Medulla oblongata (tissue), 1 donor: Measurements from ENCODE around the gene SPTA1.
"Not testable (repeated sequence)": the region's sequence is repeated elsewhere in the genome, so short reads cannot be mapped to it uniquely, and the experiment has no call there.

Experiments used
- DNase-seq: peaks from one replicate; pipeline ENCODE4 v3.0.0-alpha.2; 2015; ENCODE audit errors: extremely low spot score

The SPTA1 gene

DNA sequence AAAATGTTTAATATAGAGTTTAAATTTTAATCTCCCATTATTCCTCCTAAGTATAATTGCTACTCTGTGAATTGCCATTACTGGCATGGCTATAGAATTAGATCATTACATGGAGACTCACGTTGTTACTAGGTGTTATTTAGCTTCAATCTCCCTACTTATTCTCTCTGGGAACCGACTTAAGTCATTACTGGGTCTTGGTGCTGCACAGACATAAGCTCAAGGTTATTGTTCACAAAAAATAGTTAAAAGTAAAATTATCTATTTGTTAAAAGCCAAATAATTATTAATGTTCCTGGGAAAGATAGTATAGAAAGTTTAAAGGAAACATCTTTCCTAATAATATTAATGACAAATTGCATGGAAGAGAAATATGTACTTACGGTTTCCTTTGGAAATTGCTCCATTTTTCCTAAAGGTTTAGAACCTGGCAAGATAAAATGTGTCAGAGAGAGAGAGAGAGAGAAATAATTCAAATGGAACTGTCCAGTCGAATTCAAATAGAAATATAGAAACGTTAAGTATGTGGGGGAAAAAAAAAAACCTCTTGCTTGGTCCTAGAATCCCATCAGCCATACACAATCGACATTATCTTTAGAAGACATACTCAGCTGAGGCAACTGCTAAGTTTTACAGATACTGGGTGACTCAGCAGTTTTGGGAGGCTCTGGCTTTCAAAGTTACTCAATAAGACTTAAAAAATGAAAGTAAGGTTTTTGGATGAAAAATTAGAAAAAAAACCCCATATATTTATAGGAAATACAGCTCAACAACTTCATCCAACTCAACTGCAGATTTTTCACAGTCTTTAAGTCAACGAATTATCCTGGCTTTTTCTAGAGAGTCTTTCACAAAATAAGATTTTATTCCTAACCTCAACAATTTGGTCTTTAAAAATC is at the start of gene SPTA1:
Gene SPTA1, minus strand, starts transcription at position 605 of the 899 bp plus-strand sequence. Its CDS starts 198 bp downstream, at position 407.
- no peak for DNase-seq

GRCh38 chr1:158735848-158736247 is 49.3 kb upstream of the SPTA1 start:
- no peak for DNase-seq

DNA sequence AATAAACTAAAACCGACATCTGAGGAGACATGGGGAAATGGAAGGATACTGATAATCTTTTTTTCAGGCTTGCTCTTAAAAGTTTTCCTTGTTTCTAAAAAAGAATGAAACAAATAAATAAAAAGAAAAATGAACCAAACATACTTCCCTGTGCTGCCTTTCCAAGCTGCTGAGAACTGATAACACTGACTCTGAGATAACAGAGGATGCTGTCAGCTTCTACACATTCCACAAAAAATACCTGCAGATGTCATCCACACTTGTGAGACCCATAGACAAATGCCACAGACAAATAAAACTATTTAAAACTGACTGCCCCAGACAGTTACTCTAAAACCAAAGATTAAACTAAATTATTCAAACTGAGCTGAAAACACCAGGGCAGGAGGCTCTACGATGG is 46.0 kb upstream of the SPTA1 start:
- DNase-seq: no peak

DNA sequence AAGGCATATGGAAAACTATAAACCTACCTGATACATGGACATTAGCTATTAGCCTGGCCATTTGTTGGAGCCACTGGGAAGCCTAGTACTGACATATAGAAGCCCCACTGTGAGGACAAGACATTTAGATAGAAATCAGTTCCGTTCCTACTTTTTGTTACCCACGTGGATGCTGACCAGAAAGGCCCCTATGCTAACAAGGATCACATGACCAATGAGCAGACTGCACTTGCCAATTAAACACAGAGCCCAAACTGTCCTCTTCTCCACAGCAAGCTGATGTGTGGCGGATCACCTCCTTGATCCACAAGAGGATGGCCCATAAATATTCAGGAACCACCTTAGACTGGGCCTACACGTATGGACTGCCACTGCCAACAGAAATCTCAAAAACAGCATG is 45.2 kb upstream of the SPTA1 start:
- no peak for DNase-seq

- DNase-seq: no peak
These were observed 43.9 kb upstream of the SPTA1 start for GRCh38 chr1:158730453-158730852.

- DNase-seq: no peak
These were observed 42.2 kb upstream of the SPTA1 start for GRCh38 chr1:158728510-158729225.

DNA sequence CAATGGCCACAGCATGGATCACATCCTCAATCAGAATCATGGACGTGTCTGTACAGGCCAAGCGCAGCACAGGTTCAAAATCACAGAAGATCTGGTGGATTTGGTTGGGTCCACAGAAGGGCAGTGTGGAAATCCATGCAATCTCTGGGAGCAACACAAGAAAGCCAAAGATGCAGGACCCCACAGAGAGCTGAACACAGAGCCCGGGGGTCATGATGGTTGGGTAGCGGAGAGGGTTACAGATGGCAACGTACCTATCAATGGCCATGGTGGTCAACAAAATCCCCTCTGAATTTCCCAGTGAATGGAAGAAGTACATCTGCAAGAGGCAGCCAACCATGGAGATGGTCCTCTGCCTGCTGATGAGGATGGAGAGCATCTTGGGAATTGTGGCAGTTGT is 37.9 kb upstream of the SPTA1 start:
- DNase-seq: no peak

DNA sequence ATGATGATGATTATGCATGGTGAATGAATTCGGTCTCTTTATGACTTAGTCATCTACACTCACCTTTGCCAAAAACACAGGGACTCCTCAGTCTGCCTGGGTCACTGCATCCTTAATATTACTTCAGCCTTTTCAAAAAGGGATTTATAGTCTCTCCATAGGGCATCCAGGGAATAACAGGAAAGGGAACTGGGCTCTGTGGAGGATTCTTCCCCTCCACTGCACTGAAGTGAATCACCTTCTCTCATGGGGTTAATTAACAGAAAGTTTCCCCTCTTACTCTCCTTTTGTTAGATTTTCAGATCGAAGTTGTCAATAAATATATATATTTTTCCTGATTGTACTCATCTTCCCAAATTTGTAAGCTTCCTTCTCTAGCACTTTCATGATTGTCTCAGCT is 34.1 kb upstream of the SPTA1 start, which contains the start of gene OR6K3:
Gene OR6K3, minus strand, starts transcription at position 101 of the 400 bp plus-strand sequence. CDS start 2,605 bp downstream, outside the sequence.
- no peak for DNase-seq

GRCh38 chr1:158719664-158720063 is 33.1 kb upstream of the SPTA1 start:
- no peak for DNase-seq

DNA sequence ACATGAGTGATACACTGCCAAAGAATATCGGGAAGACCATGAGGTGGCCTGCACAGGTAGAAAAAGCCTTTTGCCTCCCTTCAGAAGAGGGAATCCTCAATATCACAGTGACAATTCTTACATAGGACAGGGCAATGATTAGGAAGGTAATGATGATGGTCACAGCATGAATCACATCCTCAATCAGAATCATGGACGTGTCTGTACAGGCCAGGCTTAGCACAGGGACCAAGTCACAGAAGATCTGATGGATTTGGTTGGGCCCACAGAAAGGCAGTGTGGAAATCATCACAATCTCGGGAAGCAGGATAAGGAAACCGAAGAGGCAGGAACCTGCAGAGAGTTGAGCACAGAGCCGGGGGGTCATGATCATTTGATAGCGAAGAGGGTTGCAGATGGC is 30.8 kb upstream of the SPTA1 start:
- DNase-seq: no peak

DNA sequence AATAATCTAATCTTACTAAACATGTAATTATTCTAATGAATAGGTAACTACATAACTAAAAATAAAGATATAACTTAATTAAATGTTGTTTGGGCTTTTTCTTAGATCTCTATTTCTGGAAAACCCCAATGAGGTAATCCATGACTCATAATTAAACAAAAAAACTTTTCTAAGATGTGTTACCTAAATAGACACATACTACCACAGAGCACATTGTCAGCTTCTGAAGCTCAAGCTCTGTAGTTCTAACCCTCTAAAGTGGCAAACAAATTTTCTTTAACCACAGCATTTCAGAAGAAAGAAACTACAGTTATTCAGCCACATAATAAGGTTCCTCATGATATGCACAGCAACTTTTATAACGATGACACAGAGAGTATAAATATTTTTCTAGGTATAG is 29.8 kb upstream of the SPTA1 start:
- DNase-seq: no peak

DNA sequence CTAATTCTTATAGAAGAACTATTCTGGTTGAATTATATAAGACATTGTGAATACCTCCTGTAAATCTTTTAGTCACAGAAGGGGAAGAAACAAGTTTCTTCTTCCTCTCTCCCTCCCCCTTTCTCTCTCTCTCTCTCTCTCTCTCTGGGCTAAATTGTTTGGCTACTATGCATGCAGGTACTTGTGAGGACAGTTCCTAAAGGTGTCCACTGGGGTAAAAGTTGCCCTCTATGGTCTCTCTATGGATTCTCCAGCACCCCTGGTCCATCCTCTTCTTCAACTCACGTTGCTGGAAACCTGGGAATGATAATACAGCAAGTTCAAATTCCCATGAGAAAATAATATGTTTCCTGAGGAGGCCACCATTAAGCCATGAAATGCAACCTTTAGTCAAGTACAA is 28.2 kb upstream of the SPTA1 start:
- no peak for DNase-seq

- DNase-seq: no peak
These were observed 24.6 kb upstream of the SPTA1 start for GRCh38 chr1:158711098-158711497.

GRCh38 chr1:158706096-158706495 is 19.6 kb upstream of the SPTA1 start:
- no peak for DNase-seq

DNA sequence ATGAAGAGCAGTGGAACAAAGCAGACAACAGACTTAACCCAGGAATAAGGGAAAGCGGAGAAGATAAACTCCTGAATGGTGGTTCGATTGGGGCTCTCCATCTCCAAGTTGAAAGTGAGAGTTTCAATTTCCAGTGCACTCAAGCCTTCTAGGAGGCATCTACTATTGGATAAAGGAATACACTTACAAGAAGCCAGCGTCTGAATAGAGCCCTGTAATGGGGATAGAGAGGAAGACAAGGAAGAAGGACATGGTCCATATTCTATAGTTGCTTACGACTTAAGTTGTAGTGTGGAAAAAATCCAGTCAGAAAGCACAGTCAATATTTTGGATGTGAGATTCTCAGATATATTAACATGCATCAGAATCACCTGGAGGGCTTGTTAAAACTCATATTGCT is 14.0 kb upstream of the SPTA1 start, which contains the start of gene OR6K2:
Gene OR6K2, minus strand, starts transcription at position 101 of the 400 bp plus-strand sequence. Its CDS starts 0 bp downstream, at position 101.
- DNase-seq: no peak

GRCh38 chr1:158694596-158694995 is 8.1 kb upstream of the SPTA1 start:
- no peak for DNase-seq

GRCh38 chr1:158692356-158692755 is 5.8 kb upstream of the SPTA1 start:
- no peak for DNase-seq

DNA sequence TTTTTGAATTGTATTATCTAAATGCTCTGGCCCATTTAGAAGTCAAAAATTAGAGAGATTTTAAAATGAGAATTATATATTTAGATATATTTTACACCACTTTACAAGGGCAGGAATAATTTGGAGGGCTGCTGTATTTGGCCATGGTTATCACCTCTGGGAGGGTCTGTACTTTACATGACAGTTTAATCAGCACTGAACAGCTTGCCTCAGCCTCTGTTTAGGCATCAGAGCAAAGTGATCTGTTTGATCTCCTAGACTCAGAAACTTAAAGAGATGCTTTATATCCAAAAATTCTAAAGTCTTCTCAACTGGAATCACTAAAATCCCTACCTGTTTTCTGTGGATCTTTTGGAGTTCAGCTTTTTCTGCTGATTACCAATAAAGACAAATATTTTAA is 5.4 kb upstream of the SPTA1 start:
- DNase-seq: no peak

- not testable (repeated sequence) for DNase-seq
These were observed 4.6 kb upstream of the SPTA1 start for GRCh38 chr1:158691149-158691548.

GRCh38 chr1:158689875-158690274 is 3.4 kb upstream of the SPTA1 start:
- no peak for DNase-seq

- no peak for DNase-seq
These were observed 2.6 kb upstream of the SPTA1 start for GRCh38 chr1:158689110-158689509.

- DNase-seq: not testable (repeated sequence)
These were observed 1.8 kb upstream of the SPTA1 start for GRCh38 chr1:158688343-158688742.

DNA sequence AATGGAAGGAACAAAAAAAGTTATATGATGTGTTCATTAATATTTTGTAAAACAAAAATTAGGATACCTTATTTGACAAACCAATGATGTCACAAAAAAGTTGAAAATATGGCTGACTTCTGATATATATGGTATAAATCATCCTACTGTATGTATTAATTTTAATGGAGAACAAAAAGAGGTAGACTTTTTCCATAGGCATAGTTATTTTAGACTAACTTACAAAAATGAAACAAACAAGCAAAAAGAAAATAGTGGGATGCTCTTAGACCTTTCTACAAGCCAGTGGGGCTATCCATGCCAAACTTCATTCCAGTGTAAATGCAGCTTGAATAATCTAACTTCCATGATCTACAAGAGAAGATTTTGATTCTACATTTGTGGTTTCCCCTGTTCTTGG is 522 bp upstream of the SPTA1 start:
- no peak for DNase-seq
